ENCODE data around the gene MEI1.
"Not testable (repeated sequence)": the region's sequence is repeated elsewhere in the genome, so short reads cannot be mapped to it uniquely, and the experiment has no call there.

DNA sequence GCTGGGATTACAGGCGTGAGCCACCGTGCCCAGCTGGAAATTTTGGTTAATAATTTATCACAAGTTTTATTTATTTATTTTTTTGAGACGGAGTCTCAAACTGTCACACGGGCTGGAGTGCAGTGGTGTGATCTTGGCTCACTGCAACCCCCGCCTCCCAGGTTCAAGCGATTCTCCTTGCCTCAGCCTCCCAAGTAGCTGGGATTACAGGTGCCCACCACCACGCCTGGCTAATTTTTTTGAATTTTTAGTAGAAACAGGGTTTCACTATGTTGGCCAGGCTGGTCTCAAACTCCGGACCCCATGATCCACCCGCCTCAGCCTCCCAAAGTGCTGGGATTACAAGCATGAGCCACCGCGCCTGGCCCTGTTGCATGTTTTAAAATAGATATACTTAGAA is 12.4 kb upstream of the MEI1 start:
- TF ChIP-seq POLR2A, POLR2AphosphoS5 (IDR thresholded peaks at IDR 0.05): not testable (repeated sequence)
